ENCODE data around the gene HOTAIR. TPM values are rescaled to one million over a fixed set of nuclear protein-coding genes. Genes with fewer than 3 reads are reported as not detected.

Gene HOTAIR
- total RNA-seq, 1 donor from 2014 or later, result 4.0 TPM

DNA sequence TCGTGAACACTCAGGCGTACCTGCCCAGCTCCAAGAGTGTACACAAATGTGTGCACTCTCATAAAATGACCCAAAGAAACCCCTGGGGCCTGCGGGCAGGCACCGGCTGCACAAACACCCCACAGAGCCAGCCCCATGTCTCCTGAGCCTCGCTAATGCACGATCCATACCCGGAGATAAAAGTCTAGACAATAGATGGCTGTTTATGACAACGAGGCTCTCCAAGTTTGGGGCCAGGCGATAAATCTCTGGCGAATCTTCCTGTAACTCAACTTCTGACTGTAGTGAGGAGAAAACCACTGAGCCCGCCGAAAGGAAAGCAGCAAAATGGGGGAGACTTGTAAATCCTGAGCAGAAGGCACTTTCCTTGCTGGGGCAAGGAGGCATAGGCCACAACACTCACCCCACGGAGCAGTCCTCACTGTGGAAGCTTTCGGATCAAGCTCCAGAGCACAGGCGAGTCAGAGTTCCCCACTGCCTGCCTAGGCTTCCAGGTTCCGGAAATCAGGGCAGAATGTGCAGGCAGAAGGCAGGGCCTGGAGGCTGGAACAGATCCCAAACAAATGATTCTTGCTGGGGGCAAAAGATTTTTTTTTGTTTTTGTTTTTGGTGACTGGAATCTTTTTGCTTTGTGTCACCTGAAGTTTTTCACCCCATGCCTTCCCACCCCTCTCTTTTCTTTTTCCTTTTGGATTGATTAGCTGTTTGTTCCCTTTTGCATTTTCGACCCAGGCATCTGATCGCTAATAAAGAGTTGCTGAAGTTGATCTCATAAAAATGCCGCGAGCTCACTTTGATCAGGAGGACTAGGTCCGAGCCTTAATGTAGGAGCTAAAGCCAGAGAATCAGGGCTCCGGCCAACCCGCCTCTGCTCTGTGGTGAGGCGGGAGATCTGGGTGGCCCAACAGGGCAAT is 6.3 kb downstream of the HOTAIR start:
- DNase-seq (ENCODE audit: low spot score) (no peak), ATAC-seq (no peak)
- intact Hi-C loops (cut with DNase I), result no loop called here

DNA sequence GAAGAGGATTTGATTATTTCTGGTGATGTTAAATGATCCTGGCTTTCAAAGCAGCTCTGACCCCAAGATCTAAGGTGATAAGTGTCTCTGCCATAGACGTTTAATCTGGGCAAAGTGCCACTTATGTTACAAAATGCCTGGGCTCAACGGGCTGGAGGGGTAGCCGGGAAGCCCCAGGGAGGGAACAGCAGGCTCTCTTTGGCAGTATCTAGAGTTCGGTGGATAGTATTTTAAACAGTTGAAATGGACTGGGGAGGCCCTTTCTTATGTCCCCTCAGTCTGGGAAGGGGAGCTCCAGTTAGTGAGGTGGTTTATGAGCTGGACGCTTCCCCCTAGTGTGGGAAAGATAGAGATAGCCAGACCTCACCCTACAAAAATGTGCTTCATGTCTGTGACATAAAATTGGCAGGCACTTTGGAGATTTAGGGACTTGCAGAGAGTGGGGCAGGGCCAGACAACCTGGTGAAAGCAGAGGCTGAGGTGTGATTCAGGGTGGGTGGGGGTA is 7.3 kb downstream of the HOTAIR start:
- intact Hi-C loops (cut with DNase I), result loop anchor here (1.0 kb wide), 1 partner anchor 33 kb away; no protein-coding TSS in a partner anchor
- ATAC-seq (peak; percentile 22), DNase-seq (ENCODE audit: low spot score) (no peak)

DNA sequence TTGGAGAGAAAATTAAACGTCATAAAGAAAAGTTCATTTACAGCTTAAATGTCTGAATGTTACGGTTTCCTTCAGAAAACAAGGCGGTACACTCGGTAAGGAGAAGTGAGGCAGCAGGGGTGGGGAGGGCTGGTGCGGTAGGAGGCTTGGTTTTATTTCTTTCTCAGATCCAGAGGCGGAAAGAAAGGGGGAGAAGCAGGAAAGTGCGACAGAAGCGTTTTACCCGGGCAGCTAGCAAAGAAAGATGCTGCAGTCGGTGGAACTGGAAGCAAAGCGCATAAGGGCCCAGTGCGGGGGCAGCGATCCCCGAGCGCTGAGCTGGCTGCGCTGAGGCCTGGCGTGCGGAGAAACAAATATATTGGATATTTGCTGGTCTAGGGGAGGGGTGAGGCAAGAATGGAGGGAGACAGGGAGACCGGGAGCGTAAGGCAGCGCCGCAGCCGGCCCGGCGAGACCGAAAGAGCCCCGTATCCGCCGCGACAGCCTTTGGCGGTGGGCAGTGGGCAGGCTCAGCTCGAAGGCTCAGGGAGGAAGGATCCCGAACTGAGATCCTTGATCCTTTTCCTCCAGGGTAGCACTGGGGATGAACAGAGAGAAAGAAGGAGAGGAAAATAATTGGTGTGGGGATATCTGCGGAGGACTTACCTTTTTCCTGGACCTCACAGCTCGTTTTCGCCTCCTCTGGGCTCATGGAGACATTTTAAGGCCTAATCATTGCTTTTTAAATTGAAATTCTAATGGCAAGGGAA is 8.2 kb downstream of the HOTAIR start:
- ATAC-seq, result peak; percentile 66
- DNase-seq (ENCODE audit: low spot score), result no peak
- intact Hi-C loops (cut with DNase I), result loop anchor here (1.0 kb wide), 1 partner anchor 32 kb away; no protein-coding TSS in a partner anchor

DNA sequence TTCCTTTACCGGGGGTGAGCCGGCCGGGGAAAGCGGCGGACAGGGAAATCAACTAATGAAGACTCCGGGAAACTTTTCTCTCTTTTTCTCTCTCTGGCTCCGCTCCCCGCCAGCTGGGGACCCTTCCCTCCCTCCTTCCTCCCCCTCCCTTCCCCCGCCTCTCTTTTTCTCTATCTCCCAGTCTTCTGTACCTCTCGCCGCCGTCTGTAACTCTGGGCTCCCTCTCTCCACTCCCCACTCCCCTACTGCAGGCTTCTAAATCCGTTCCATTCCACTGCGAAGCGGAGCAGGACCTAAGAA is 8.7 kb downstream of the HOTAIR start:
- DNase-seq (ENCODE audit: low spot score), result no peak
- peak; percentile 49 for ATAC-seq
- intact Hi-C loops (cut with DNase I), result no loop called here

DNA sequence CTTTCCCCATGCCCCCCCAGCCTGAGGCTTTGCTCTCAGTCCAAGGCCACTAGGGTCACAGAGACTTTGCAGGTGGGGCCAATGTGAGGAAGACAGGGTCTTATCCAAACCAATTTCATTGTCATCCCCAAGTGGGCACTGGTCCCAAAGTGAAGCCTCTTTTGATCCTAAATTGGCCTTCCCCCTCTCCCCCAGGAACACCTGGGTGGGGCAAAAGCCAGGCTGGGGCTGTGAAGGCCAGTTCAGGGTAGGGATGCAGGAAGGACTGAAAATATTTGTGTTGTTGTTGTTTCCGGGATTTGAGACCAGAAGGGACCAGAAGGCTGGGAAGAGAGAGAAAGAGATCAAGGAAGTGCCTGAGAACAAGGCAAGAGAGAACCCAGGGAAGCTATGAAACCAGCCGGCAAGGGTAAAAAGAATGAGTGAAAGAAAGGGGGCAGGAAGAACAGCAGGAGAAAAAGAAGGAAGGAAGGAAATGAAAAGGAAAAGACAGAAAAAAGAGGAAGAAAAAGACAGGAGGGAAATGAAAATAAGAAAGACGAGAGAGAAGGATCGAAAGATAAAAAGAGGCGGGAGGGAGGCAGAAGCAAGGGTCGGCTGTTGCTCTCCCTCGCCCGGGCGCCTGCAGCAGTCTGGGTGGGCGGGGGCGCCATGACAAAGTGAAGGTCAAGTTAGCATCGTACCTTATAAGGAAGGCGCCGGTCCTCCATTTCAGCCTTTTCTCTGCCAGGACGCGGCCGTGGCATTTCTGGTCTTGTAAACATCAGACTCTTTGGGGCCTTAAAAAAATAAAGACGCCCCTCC is 9.3 kb downstream of the HOTAIR start:
- intact Hi-C loops (cut with DNase I), result no loop called here
- ATAC-seq (peak; percentile 84), DNase-seq (ENCODE audit: low spot score) (peak; percentile 83)

DNA sequence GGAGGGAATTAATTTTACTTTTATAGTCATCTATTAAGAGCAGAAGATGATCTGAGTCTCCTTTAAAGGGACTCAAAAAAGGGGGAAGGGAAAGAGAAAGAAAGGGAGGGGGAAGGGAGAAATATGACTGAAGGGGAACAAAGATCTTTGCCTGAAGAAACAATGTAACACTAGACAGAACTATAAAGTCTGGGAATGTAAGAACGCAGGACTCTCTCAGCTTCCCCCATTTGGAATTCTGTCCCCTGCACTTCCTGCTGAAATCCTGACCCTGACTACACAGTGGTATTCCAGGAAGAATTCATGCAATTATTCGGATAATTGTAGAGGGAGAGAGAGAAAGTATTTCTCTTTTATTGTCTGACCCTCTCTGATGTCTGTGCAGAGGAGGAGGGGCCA is 10.4 kb downstream of the HOTAIR start:
- ATAC-seq (no peak), DNase-seq (ENCODE audit: low spot score) (no peak)
- intact Hi-C loops (cut with DNase I), result no loop called here

DNA sequence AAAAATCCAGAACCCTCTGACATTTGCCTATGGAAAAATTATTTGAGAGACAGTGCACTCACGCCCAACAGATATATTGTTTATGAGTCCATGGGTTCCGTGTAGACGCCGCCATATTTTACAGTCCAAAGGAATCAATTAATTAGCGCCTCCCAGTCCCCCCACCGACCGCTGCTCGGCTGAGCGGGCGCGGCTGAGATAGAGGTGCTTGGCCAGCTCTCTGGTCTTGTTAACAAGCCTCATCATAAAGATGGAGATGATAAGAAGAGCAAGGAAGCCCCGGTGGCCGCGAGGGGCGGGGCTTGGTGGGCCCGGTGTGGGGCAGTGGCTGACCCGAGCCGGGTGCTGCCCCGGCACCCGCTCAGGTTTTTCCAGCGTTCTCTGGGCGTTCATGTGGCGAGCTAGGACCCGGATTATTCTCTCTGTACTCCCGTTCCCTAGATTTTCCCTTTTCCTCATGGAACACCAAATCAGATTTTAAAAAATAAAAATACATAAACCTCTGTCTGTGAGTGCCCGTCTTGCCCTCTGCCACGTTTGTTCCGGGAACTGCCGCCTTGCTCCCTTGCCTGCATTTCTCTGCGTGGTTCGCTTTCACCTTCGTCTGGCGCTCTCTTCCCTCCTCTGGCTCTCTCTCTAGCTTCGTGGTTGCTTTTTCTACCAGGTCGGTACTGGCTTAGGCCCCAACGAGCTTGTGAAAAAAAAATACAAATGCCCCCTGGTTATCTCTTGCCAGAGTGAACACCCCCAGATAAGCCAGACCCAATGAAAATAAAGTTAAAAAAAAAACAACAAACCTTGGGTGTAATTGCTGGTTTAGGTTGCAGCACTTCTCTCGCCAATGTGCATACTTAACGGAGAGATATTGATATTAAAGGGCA is 11.1 kb downstream of the HOTAIR start:
- ATAC-seq, result no peak
- intact Hi-C loops (cut with DNase I), result no loop called here
- no peak for DNase-seq (ENCODE audit: low spot score)

DNA sequence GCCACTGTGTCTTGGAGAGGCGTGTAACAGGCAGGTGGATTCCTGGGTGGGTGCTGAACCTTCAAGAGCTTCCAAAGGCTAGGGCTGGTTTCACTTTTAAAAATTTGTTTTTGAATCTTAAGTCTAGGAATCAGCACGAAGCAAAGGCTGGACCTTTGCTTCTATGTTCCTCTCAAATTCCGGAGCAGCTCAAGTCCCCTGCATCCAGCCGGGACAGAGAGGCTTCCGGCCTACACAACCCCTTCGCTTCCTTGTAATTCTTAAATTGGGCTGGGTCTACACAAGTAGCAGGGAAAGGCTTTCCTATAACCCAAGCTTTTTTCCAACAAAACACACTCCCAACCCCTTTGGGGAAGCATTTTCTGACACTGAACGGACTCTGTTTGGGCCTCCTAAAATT is 11.7 kb downstream of the HOTAIR start:
- DNase-seq (ENCODE audit: low spot score) (no peak), ATAC-seq (no peak)
- intact Hi-C loops (cut with DNase I), result no loop called here

DNA sequence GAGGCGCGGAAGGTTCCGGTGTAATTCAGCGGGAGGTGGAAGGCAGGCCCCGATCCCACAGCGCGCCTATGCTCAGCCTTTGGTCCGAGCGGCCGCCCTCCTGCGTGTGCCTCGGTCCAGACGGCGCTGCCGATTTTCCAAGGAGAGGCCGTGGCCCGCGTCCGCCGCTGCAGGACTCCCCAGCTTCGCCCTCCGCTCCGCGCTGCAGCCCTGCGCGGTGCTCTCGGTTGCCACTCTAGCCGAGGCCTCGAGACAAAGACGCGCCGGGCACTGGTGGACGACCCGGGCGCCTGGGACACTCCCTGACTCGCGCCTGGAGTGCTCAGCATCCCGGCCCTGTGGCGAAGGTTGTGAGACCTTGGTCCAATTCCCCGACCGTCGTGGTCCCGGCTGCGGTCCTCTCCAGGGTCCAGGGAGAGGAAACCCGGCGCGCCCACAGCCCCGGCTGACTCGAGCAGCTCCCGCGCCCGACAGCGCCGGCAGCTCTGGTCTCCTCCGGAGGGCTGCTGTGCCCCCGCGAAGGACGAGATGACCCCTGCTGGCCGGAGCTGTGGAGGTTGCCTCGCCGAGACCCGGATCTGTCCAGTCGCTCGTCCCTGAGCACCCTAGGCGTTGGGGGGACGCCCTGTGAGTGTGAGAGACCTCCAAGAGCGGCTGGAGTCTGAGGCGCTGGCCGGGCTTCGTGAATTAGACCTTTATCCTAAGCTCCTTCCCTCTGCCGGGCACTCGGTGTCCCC is 13.6 kb downstream of the HOTAIR start:
- DNase-seq (ENCODE audit: low spot score) (no peak), ATAC-seq (no peak)
- intact Hi-C loops (cut with DNase I), result no loop called here

DNA sequence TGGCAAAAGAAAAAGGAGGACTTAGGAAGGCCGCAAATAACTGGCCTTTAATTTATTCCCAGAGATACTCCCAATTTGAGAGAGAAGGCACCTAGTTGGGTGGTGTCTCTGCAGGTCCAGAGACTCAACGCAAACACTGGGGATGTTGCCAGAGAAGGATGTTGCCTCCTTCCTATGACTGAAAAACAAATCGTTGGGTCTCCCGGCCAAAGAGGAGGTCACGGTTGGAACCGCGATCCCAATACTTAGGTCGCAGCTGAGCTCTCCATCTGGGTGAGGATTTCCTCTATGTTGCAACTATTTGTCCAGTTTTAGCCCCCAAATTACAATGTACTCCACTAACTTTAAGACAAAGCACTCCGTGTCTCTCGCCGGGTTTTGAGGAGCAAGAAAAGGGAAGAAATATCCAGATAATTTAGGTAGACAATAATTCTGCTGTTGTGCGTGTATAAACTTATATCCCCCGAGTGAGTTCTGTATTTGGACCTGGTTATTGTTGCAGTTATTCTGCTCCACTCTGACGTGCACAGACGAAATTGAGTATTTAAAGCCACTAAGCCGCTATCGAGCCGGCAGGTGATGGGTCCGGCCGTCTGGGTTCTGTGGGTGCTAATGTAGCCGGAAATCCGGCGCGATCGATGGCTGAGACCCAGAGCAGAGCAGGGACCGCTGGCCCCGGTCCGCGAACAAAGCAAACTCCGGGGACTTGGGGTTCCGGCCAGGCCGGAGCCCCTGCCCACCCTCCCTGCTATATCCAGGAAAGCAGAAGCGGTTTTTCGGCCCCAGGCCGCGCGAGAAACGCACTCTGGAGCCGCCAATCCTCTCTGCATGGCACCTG is 14.3 kb downstream of the HOTAIR start:
- intact Hi-C loops (cut with DNase I), result no loop called here
- no peak for DNase-seq (ENCODE audit: low spot score)
- no peak for ATAC-seq

DNA sequence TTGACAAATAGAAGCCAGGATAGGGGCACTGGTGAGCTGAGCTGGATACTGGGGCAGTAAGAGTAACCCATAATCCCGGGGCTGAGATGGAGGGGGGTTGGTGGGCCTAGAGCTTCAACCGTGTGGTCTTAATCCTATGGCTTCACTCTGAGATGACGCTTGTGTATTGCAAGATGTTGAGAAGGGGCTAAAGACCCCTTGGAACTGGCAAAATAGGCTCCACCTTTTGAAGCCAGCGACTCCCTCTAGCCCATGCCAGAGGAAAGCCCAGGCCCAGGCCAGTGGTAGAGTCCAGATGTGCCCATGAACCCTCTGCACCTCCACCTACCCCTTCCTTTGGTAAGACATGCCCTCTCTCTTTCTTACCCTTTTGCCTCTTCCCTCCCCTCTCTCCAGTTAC is 15.4 kb downstream of the HOTAIR start:
- intact Hi-C loops (cut with DNase I), result loop anchor here (10.0 kb wide), 1 partner anchor 205 kb away; the partner anchor contains the start of gene CISTR
- DNase-seq (ENCODE audit: low spot score), result no peak
- ATAC-seq, result no peak

DNA sequence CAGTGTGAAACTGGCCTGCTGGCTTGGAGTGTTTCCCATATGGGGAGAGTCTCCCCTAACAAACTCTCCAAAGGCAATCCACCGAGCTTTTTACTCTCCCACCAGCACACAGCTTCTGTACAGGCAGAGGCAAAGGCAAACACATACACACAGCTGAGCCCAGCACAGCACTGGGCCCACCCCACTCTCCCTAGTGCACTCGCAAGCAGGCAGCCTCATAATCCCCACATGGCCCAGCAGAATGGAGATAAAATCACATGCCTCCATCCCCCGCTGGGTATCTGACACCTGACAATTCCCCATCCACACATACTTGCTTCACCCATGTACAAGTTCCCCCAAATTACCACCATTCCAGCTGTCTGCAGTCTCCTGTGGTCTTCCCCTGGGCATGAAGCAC is 16.6 kb downstream of the HOTAIR start:
- intact Hi-C loops (cut with DNase I), result loop anchor here (10.0 kb wide), 1 partner anchor 203 kb away; the partner anchor contains the start of gene CISTR
- DNase-seq (ENCODE audit: low spot score) (no peak), ATAC-seq (no peak)

DNA sequence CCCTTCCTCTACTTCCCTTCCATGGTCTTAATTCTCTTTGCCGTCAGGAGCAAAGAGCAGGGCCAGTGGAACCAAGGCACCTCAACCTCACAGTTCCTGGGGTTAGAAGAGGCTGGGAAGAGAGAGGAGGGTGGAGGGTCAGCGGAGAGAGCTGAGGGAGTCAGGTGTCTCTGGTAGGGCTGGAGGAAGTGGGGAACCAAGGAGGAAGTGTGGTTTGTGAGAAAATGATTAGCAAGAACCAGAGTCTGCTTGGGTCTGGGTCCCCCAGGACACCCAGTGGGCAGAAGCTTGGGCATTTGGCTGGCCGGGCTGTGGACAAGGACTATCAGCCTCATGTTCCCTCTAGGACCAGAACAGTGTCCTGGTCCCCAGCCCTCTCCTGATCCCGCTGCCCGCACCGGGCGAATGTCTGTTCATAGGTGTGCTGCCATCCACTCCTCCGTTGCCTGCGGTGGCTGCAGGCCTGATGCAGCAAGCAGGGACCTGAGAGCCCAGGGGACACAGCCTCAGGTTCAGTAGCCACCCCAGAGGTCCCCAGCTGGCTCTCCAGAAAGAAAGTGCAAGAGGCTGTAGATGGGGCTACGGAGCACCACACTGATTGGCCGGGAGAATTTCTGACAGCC is 17.7 kb downstream of the HOTAIR start:
- DNase-seq (ENCODE audit: low spot score), result no peak
- intact Hi-C loops (cut with DNase I), result loop anchor here (10.0 kb wide), 1 partner anchor 202 kb away; the partner anchor contains the start of gene CISTR
- ATAC-seq, result no peak

DNA sequence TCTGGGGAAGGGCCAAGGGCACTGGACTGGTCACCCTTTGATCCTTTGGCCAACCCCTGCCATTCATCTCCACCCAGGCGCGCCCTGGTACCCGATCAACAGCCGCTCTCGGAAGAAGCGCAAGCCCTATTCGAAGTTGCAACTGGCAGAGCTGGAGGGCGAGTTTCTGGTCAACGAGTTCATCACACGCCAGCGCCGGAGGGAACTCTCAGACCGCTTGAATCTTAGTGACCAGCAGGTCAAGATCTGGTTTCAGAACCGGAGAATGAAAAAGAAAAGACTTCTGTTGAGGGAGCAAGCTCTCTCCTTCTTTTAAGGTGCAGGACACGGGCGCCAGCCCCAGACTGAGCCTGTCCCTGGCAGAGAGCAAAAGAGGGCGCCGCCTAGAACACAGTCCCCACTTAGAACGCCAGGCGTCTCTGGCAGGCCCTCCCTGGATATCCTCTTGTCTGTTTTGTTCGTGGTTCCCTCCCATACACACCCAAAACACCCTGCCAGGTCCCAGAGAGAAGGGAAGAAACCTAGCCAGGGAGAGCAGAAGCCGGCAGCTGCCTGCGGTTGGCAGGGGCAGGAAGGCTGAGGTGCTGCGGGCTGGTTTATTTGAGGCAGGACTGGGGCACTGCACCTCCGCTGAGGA is 18.4 kb downstream of the HOTAIR start:
- intact Hi-C loops (cut with DNase I), result loop anchor here (10.0 kb wide), 1 partner anchor 202 kb away; the partner anchor contains the start of gene CISTR
- DNase-seq (ENCODE audit: low spot score), result no peak
- no peak for ATAC-seq

DNA sequence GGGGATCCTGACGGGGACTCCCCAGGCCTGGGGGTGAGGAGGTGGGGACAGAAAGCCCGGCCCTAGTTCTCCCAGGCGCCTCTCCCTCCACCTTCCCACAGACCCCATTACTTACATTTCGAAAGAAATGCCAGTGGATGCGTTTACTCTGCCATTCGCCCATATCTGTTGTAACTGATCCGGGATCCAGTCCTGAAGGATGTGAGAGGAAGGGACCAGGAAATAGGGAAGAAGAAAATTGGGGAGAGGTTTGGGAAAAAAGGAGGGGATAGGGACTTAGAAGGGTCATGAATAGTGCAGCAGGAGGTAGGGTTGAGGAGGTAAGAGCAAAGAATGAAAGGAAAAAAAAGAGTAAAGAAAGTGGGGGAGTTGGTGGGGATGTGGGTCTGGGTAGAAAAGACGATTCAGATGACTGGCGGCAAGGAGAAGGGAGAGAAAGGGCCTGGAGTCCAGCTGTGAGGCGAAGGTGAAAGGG is 18.9 kb downstream of the HOTAIR start:
- no peak for ATAC-seq
- DNase-seq (ENCODE audit: low spot score), result no peak
- intact Hi-C loops (cut with DNase I), result loop anchor here (10.0 kb wide), 1 partner anchor 201 kb away; the partner anchor contains the start of gene CISTR
